Astrocyte of the spinal cord (primary cell): ENCODE measurements around the gene UBAC2.

Source experiments
- DNase-seq: peaks from one replicate; pipeline ENCODE4 v3.0.0; 2011; ENCODE audit warnings: low read depth, low spot score
- H3K4me3 ChIP-seq: 2 replicates; pipeline ENCODE4 v1.5.1; 2011; ENCODE audit warnings: low read depth, mild to moderate bottlenecking, low read length, moderate library complexity
- in situ Hi-C: cut with HindIII; loops from 2 replicates; pipeline ENCODE4 v1.10.0; 2017; ENCODE audit warnings: low sequenced_read_pairs
- TF ChIP-seq, protein P1 (sequence below): IDR thresholded peaks from 2 replicates; pipeline ENCODE4 v1.5.1; 2012; ENCODE audit warnings: low read depth, mild to moderate bottlenecking, low read length, inconsistent platforms

Gene UBAC2

DNA sequence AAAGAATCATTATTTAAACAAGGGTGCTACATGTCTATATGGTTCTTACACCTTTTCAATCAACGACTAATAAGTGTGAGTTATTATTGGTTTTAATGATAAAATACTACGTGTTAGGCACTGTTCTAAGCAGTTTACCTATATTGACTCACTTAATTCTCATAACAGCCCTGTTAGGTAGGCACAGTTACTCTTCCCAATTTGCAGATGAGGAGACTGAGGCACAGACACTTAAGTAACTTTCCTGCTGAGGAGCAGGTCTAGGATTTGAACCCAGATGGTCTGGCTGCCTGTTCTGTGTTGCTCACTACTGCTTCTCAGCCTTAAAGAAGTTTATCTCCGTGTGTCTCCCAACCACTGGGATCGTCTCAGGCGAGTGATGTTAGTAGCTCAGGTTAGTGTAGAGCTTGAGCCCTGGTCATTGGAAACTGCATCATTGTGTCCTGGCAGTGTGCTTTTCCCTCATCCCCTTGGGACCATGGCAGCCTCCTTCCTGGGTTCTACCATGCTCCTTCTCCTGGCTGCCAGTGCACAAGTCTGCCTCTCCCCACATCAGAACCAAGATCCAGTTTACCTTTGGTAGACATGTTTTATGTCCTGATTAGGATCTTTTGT is 10.9 kb downstream of the UBAC2 start:
- H3K4me3 ChIP-seq: no peak overlapping the region
- TF ChIP-seq, protein P1, sequence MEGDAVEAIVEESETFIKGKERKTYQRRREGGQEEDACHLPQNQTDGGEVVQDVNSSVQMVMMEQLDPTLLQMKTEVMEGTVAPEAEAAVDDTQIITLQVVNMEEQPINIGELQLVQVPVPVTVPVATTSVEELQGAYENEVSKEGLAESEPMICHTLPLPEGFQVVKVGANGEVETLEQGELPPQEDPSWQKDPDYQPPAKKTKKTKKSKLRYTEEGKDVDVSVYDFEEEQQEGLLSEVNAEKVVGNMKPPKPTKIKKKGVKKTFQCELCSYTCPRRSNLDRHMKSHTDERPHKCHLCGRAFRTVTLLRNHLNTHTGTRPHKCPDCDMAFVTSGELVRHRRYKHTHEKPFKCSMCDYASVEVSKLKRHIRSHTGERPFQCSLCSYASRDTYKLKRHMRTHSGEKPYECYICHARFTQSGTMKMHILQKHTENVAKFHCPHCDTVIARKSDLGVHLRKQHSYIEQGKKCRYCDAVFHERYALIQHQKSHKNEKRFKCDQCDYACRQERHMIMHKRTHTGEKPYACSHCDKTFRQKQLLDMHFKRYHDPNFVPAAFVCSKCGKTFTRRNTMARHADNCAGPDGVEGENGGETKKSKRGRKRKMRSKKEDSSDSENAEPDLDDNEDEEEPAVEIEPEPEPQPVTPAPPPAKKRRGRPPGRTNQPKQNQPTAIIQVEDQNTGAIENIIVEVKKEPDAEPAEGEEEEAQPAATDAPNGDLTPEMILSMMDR: no peak
- no peak for DNase-seq
- in situ Hi-C loops: no loop called here

DNA sequence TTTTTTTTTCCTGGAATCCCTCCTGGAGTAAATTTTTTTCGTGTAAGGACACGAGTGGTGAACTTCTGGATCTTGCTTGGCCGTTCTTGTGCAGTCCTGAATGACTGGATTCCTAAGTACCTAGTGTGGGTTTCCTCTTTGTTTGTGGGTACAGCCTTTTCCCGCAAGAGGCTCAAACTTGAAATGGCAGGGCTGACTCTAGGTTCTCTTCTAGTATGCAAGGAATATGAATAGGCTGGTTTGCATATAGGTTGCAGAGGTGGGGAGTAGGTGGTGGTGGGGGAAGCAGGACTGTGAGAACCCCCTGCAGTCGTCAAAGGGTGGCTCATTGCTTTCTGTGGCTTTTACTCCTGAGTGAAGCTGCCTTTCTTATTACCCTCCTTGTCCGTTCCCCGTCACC is 13.6 kb downstream of the UBAC2 start:
- in situ Hi-C loops: no loop called here
- no peak for DNase-seq
- TF ChIP-seq, protein P1: no peak
- no peak overlapping the region for H3K4me3 ChIP-seq

- TF ChIP-seq, protein P1: no peak
- in situ Hi-C loops: no loop called here
- no peak overlapping the region for H3K4me3 ChIP-seq
- DNase-seq: no peak
These were observed 14.1 kb downstream of the UBAC2 start for GRCh38 chr13:99214731-99215130.

DNA sequence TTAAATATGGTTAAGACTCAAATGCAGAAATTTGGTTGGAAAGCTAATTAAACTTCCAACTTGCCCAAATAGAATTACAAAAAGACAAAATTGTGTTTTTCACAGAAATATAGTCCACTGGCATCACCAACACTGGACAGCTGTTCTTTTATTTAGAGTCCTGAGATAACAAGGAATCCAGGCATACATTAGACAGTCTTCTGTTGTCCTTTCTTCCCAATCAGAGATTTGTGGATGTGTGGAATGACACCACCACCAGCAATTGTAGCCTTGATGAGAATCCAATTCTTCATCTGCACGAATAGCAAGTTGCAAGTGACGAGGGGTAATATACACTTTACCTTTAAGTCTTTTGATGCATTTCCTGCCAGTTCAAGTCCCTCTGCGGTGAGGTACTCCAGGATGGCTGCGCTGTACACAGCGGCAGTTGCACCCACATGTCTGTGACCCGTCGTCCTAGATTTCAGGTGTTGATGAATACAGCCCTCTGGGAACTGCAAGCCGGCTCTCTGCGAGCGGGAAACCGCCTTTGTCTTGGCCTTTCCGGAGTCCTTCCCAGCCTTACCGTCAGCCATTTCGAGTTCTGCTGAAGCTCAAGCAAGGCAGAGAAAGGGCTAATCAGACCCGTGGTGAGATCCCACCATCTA is 14.7 kb downstream of the UBAC2 start:
- TF ChIP-seq, protein P1: no peak
- in situ Hi-C loops: no loop called here
- no peak for DNase-seq
- H3K4me3 ChIP-seq: no peak overlapping the region

- in situ Hi-C loops: no loop called here
- no peak overlapping the region for H3K4me3 ChIP-seq
- TF ChIP-seq, protein P1: no peak
- no peak for DNase-seq
These were observed 16.9 kb downstream of the UBAC2 start for GRCh38 chr13:99217461-99218110.

DNA sequence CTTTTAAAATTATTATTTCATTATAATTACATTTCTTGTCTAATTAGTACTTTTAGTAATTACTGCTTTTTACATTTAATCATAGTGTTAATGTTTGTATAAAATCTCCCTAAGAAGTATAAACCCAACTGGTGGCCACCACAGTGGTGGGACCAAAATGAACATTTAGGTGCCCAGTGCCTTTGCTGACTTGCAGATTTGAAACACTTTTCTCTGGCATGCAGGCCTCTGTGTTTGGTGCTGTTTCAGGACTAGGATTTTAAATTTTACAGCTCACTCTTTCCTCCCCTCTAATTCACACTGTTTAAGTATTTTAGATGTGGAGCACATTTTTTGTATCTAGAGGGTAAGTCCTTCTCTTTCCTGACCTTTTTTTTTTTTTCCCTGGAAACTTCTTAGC is 17.5 kb downstream of the UBAC2 start:
- in situ Hi-C loops: no loop called here
- no peak overlapping the region for H3K4me3 ChIP-seq

More for the DNA sequence above, 17.5 kb downstream of the UBAC2 start:
- TF ChIP-seq, protein P1: no peak
- no peak for DNase-seq
